ENCODE results near the gene RAPGEF6.

The RAPGEF6 gene

DNA sequence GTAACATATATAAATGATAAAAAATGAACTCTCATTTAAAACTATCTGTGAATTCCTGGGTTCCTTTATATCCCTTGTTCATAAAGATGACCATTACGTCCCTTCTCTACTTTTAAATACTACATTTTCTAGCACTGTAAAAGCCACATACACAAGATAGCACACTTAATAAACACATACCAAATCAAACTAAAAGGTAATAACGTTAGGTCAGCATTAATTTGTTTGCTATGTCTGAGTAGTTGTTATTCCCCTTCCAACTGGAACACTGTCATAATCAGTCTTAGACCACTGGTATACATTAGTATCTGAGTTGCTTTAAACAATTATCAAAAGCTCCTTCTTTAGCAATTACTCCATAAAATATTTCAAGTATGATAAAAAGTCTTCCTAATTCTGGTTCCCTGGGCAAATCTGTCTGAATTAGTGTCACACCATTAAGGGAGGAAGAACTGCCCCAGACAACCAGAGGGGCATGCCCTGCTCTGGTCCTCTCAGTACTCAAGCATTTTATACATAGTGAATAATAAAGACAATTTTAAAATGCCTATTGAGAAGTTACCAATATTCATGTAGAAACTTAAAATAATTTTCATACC, 98.1 kb downstream of the RAPGEF6 start:
- DNase-seq = no peak

DNA sequence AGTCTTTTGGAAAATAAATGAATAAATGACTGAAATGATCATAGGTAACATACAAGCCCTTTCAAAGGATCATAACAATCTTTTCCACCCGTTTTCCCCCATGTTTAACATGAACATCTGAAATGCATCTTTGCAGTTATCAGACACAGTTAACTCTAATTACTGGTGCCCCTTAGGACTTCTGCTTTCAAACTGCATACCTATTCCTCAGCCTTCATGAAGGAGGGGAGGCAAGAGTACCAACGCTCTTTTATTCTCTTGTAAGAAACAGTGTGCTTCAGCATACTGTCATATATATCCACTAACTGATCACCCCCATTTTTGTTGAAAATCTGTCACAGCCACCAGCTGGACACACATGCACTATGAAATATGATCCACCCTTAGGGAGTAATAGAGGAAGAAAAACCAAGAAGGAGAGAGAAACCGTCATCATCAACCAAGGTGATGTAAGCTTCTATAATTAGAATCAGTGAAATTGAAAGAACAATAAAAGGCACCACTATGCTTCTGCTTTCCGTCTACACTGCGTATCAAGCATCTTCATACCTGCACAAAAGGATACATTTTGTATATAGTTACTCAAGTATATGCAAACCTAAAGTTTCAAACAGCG, 98.7 kb downstream of the RAPGEF6 start:
- no peak for DNase-seq

GRCh38 chr5:131534974-131535373, 100.1 kb downstream of the RAPGEF6 start:
- no peak for DNase-seq

GRCh38 chr5:131533836-131534235, 101.2 kb downstream of the RAPGEF6 start:
- DNase-seq = no peak

GRCh38 chr5:131532031-131532640, 102.9 kb downstream of the RAPGEF6 start:
- DNase-seq = no peak

DNA sequence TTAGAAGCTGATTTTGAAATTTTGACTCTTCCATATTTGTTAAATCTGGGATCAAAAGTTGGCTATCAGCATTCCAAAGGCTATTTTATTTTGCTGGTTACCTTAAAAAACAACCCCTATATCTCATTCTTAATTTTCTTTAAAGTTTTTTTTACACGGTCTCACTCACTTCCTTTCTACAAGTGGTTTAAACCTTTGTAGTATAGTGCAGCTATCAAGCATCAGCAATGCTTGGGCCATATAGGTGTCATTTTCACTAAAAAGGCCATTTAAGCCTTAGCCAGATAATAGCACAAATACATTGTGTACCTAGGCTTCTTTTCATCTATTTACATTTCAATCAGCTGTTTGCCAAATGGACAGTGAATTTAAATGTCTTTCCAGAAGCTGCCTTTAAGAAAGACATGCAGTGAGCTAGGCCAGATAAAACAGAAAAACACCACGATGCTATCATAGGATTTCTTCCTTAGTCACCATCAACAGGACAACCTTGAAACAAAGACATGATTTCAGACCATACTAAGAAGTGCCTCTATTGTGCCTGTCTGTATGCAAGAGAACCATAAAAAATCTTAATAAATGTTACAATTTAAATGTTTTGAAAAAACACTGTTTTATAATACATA, 104.2 kb downstream of the RAPGEF6 start:
- DNase-seq = no peak

- DNase-seq = no peak
These were observed 106.3 kb downstream of the RAPGEF6 start for GRCh38 chr5:131528682-131529081.

DNA sequence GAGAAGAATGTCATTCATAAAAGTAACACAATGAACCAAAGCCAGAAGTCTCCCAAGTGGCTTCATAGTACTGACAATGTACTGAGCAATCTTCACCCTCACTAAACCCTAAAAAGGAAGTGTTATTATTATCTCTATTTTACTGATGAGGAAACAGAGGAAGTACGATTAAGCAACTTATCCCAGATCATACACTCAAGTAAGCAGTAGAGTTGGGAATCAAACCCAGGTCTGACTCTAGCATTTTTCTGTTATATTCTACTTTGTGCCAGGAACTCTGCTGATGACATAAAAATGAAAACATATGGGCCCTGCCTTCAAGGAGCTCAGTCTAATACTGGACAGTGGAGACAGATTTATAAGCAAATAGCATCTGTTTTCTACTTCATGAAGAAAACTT, 109.2 kb downstream of the RAPGEF6 start:
- DNase-seq = no peak

GRCh38 chr5:131524431-131524830, 110.6 kb downstream of the RAPGEF6 start:
- no peak for DNase-seq

DNA sequence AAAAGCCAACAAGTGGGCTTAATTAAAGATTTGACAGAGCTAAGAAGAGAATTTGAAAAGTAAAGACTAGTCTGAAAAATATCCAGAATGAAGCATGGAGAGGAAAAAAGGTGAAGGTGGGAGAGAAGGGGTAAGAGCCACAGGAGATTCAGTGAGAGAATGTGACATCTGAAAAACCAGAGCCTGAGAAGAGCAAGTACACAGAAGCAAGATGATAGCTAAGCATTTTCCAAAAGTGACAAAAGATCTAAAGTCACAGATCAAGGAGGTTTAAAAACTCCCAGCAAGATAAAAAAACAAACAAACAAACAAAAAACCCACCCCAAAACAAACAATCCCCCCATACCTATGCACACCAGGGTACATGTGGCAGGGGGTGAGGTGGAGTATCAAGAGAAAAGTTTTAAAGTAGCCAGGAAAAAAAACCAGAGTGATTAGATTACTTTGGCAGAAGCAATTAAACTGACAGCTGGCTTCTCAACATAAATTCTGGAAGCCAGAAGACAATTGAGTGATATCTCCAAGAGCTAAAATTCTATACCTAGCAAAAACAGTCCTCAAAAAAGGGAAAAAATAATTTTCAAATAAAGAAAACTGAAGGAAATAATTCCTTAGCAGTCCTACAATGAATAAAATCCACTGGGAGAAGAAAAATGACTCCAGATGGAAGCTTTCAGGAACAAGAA, 111.4 kb downstream of the RAPGEF6 start:
- no peak for DNase-seq

DNA sequence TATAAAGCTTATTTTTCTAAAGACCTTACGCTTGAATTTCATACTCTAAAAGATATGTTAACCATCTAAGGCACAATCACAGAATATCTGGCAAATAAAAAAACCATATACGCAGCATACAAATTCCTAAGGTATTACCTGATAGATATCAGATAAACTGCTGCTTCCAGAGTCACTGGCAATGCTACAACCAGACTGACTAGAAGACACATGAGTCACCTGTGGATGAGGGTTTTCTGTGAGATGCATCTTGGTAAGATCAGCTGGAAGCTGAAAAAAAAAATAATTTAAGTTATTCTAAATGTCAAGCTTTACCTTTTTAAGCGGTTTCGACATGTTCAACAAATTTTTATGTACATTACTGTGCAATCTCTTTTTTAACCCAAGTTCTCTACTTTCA, 113.8 kb downstream of the RAPGEF6 start:
- no peak for DNase-seq

- DNase-seq = no peak
These were observed 119.7 kb downstream of the RAPGEF6 start for GRCh38 chr5:131515348-131515747.

DNA sequence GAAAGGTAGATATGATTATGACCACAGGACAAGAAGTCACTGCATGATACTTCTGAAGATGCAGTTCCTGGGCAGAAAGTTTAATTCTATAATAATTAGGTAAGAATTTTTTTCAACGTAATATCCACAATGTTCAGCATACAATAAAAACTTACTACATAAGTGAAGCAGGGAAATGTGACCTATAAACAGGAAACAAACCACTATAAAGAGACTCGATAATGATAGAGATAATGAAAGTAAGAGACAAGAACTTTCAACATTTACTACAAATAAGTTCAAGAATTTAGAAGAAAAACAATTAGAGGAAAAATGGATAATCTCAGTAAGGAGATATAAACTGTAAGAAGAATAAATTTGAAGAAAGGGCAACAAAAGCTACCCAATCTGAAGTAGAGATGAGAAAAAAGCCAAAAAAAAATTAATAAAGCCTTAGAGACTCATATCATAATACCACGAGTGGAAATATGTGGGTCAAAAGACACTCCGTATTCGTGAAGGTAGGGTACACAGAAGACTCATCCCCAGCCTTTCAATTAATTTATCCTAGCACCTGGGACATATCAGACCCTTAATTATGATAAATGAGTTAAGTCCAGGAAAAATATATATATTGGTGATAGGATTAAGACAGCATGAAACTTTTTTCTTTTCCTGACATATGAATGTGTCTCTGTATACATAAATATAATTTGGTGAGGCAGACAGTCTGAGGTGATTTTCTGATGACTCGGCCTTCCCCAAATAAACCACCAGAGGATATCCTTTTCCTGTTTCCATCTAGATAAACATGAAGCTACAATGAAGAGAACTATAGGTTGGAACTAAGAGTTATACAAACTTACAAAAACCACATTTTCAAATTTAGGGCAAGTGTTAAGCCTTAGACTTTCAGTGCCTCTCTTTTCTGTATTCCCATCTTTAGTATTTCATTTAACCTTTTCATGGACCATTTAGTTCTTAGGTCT, 120.4 kb downstream of the RAPGEF6 start:
- DNase-seq = no peak

- no peak for DNase-seq
These were observed 121.2 kb downstream of the RAPGEF6 start for GRCh38 chr5:131513780-131514179.

DNA sequence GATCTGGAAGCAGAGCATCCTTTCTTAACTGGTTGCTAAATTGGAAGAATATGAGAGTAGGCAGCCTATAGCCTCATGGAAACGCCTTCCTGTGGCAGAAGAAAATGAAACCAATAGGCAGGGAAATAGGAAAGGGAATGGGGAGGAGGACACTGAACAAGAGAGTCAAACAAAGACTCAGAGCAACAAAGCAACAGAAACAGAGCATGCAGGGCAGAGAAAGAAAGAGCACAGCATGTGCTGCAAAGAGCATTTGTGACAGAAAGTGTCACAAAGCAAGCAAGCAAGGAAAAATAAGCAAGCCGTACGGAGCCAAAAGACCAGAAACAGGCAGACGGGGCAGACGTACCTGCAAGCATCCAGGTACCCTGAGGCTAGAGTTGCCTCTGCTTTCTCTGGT, 123.1 kb downstream of the RAPGEF6 start:
- no peak for DNase-seq

DNA sequence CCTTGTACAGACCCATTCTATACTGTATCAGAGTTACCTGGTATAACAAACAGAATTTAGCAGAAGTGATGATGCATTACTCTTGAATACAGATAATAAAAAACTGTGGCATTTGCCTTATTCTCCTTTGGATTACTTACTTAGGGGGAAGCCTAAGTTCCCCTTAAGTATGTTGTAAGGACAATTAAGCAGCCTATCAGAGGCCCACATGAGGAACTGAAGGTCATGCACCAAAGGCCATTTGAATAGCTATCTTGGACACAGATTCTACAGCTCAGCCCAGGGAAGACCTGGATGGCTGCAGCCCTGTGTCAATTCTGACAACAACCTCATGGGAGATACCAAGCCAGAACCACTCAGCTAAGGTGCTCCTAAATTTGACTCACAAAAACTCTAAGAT, 125.2 kb downstream of the RAPGEF6 start:
- no peak for DNase-seq

DNA sequence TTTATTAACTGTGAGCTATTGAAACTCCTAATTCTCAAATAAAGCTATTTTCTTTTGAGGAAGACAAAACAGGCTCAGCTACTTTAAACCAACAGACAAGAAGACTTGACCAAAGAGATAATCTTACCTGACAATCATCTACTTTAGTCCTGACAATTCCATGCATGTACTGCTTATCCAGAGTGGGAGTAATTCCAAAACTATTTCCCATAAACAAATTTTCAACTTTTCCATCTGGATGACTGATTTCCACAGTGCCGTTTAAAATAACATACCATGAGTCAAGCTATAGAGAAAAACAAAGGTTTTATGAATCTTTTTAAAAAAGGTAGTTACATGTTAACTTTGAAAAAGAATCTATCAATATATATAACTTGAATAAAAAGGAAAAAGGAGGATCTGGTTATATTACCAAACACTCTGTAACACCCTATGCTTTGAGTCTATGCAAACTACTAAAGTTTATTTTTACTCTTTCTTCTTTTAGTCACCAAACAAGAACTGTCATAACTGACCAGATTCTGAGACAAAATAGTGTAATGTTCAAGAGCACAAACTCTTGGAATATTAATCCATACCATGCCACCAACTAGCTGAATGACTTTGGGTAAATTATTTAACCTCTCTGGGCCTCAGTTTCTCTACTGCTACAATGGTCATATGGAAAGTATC, 129.7 kb downstream of the RAPGEF6 start:
- no peak for DNase-seq

DNA sequence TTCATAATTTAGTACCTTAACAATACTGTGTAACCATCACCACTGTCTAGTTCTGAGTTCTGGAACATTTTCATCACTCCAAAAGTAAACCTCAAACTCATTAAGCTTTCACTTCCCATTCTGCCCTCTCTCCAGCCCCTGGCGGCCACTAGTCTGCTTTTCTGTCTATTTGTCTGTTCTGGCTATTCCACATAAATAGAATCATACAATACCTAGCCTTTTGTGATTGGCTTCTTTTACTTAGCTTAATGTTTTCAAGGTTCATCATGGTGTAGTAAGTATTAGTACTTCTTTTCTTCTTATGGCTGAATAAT, 138.7 kb downstream of the RAPGEF6 start:
- DNase-seq = no peak

DNA sequence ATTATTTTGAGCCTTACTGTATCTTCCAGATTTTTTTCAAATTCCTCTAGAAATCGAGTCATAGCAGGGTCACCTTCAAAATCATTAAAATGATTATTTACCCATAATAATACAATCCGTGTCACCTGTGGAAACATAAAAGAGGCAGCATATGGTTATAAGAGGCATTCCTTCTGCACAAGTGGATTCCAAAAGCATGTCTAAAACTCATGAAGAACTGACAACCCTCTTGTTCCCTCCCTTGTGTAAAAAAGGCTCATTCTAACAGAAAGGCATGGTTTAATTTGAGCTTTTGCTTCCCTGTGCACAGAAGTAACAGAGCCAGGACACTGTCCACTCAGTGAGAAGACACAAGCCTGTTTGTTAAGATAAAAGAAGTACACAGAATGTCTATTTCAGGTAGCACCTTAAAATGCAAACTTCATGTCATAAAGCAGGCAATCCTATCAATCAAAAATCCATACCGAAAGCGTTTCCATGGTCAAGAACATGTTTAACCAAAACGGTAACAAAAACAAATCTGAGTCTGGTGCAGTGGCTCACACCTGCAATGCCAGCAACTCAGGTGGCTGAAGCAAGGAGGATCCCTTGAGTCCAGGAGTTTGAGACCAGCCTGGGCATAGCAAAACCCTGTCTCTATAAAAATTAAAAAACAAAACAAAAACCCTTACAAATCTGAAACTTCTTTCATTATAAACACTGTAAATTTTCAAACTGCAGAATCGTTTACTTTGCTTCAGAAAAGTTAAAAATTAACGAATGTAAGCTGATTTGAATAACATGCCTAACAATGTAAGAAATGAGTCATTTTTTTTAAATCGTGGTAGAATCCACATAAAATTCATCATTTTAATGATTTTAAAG, 139.3 kb downstream of the RAPGEF6 start:
- no peak for DNase-seq

DNA sequence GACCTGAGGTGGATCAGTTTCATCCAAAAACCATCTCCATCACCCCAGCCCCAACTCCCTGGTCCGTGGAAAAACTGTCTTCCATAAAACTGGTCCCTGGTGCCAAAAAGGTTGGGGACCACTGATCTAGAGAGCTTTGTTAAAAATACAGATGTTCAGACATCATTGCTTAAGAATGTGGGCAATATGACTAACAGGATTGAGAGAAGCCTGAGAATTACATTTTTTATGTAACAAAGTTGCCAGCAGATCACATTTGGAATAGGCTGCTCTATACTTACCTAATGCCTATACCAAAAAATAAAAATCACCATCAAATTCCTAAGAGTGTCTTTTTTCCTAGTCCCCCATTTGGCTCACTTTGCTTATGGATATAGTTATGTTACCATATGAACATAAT, 143.3 kb downstream of the RAPGEF6 start:
- no peak for DNase-seq

DNA sequence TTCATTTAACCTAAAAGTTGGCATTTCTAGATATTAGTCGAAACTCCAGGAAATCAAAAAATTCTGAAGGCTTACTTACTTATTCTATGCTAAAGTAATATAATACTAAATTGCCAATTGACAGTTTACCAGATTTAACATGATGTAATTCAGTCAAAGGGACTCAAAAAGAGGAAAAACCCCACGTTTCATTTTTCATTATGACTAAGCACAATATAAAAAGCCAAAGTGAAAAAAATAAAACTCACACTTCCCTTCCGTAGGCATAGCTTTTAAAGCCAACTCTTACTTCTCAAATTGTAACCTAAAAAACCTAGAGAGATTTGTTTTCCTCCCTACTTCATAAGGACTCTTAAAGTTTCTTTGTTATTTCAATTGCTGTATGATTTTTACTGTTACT, 146.6 kb downstream of the RAPGEF6 start:
- DNase-seq = no peak
